ENCODE measurements around the gene RPS6KA3. TPM values are rescaled to one million over a fixed set of nuclear protein-coding genes. Genes with fewer than 3 reads are reported as not detected.

Gene RPS6KA3
- total RNA-seq, 2 donors from 2014 or later: 36.4 to 52.3 TPM

DNA sequence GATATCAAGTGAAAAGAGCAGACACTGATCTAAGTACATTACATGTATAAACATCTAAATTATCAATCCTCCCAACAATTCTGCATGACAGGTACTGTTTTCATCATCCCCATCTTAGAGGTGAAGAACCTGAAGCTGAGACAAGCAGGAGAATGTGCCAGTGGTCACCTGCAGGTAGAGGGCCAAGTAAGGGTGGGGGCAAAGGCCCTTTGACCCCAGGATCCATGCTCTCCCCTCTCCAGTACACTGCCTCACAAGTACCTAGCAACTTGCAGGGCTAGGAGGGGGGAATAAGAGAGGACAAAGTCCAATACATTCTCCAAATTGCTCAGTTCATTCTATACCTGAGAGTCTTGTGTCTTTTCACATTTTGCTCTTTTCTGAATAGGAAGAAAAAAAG lies 141.7 kb downstream of the RPS6KA3 start:
- intact Hi-C loops (cut with DNase I): no loop called here
- no peak for DNase-seq (ENCODE audit: low spot score)

- intact Hi-C loops (cut with DNase I): no loop called here
Observed at GRCh38 chrX:20118065-20118824, 148.5 kb downstream of the RPS6KA3 start.

DNA sequence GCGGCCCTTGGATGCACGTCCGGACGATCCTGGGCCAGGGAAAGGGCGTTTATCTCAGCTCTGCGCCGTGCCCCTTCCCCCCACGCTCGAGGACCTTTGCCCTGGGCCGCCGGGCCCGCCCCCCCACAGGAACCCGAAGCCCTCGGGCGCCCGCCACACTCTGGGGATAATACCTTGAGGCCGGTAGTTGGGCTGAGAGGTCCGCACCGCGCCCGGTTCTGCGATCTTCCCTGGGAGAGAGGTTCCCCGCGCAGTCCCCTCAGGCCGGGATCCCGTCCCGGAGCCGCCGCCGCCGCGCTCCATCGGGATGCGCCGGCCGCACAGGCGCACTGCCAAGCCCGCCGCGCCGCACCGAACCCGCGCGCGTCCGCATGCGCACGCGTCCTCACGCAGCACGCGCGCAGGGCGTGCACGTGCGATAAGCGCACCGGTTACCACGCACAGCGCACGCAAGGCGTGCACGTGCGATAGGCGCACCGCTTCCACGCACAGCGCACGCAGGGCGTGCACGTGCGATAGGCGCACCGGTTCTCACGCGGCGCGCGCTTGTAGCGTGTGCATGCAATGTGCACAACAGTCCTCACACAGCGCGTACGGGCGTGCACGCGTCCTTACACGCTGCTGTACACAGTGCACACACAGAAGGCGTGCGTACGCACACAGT lies 150.0 kb downstream of the RPS6KA3 start, which contains the start of gene MAP7D2:
Gene MAP7D2 (minus strand): TSS at position 331 of the 664 bp plus-strand sequence. CDS start 28 bp downstream, at position 303.
- no peak for DNase-seq (ENCODE audit: low spot score)
- intact Hi-C loops (cut with DNase I): no loop called here

More at GRCh38 chrX:20118065-20118824, 148.5 kb downstream of the RPS6KA3 start:
- no peak for DNase-seq (ENCODE audit: low spot score)

DNA sequence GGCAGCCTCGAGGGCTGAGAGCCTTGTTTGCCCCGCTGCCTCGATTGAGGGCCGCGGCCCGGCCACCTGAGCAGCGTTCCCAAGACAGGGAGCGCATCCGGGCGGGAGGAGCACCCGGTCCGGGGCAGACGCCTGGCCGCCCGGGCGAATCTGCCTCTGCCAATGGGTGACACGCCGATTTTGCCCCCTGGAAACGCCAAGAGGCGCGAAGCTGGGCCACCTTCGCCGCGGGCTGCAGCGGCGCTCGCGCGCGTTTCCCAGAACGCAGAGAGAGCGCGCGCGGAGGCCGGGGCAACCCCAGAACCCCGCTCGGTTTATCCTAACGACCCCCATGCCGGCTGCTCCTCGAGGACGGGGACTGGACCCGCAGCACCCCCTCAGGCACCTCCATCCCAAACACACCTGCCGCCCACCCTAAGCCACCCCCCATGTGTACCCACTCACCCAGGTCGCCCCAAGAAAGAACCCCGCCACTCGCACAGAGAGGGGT lies 150.6 kb downstream of the RPS6KA3 start:
- intact Hi-C loops (cut with DNase I): no loop called here
- DNase-seq (ENCODE audit: low spot score): no peak

GRCh38 chrX:20112022-20112774 lies 154.5 kb downstream of the RPS6KA3 start:
- intact Hi-C loops (cut with DNase I): no loop called here
- DNase-seq (ENCODE audit: low spot score): no peak

- intact Hi-C loops (cut with DNase I): no loop called here
- DNase-seq (ENCODE audit: low spot score): no peak
Observed at GRCh38 chrX:20111271-20111670, 155.4 kb downstream of the RPS6KA3 start.

DNA sequence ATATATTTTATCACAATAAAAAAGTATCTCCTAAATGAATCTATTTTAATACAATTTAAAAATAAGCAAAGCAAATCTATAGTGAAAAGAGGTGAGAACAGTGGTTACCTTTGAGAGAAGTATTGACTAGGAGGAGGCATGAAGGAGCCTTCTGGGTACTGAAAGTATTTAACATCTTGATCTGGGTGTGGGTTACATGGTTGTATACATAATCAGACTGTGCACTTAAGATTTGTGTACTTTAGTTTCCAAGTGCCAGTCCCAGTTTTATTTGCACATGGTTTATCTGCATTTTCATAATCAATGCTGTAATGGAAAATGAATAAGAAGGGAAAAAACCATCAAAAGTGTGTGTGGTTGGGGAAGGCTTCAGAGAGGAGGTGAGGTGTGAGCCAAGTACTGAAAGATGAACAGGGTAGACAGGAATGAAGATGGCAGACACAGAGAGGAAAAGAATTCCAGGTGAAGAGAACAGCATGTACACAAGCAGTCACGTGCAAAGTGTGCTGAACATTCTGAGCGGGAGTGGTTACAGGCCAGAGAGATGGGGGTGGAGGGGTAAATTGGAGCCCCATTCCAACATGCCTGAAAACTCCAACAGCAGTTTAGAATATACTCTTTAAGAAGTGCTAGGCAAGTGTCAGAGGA lies 164.7 kb downstream of the RPS6KA3 start:
- no peak for DNase-seq (ENCODE audit: low spot score)
- intact Hi-C loops (cut with DNase I): no loop called here

Other genes starting within 250 kb of the RPS6KA3 start
- gene MAP7D2, start 150.0 kb downstream of the RPS6KA3 start, total RNA-seq: under 1 TPM in 1 of 2 donors, not detected in 1; 0.10 TPM
- gene EIF1AX, start 125.1 kb downstream of the RPS6KA3 start, total RNA-seq: 100 to 1,000 TPM in 1 of 2 donors, 10 to 100 TPM in 1; 93.5 to 126 TPM

All from posterior vena cava (tissue), 2 donors.